C4-2B (cell line): Measurements from ENCODE around the gene NHS.

Experiments
- CTCF ChIP-seq: fragments of 450-650 bp; conservative IDR thresholded peaks from 2 replicates; pipeline ENCODE4 v1.5.1; 2017; ENCODE audit warnings: mild to moderate bottlenecking
- ZFX ChIP-seq: fragments of 450-650 bp; IDR thresholded peaks from 2 replicates; pipeline ENCODE4 v1.6.1; 2017

- TF ChIP-seq CTCF (no peak), ZFX (no peak)
These were observed 294.9 kb downstream of the NHS start for GRCh38 chrX:17669891-17670290.
